Measurements from ENCODE around the gene CA5A. TPM values are rescaled to one million over a fixed set of nuclear protein-coding genes. Genes with fewer than 3 reads are reported as not detected.

CA5A gene
- total and polyA plus RNA-seq, 2 of the 13 experiments (the other 11 are each of a cell fraction or from before 2014, with no cell fraction given) = 66.8 to 106 TPM

DNA sequence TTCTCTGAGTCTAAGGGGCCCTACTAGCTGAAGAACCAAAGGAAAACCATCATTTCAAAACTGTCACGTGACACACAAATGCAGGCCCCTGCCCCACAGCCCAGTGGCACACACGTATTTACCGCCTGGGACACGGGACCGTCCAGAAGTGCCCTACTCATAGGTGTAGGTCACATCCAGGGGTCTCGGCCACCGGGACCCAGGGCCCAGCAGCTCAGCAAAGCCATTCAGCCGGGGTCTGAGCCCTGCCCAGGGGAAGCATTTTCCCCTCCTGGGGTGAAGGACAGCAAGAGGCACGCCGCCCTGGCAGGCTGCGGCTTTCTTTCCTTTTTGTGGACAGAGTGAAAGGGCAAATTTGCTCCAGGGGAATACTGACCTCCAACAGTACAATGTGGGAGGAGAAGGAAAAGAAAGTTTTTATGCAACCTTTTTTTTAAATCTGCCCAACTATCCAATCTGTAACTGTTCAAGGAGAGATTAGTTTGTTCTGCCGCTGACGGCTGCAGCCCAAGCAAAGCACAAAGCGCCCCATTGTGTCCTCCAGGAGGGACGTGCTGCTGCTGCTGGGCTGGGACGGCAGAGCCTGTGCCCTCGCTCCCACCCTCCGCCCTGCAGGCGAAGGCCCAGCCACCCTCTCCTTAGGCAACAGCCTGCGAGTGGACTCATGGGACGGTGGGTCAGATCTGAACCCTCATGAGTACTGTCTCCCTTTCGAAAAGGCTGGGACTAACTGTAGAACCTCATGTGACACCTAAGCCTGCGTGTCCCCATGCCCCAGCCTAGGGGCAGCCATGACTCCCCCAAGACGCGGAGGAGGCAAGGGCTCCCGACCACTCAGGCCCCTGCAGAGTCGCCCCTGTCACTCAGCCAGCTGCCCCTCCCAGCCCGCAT, 88.3 kb downstream of the CA5A start (continued):
- TF ChIP-seq, protein P1, sequence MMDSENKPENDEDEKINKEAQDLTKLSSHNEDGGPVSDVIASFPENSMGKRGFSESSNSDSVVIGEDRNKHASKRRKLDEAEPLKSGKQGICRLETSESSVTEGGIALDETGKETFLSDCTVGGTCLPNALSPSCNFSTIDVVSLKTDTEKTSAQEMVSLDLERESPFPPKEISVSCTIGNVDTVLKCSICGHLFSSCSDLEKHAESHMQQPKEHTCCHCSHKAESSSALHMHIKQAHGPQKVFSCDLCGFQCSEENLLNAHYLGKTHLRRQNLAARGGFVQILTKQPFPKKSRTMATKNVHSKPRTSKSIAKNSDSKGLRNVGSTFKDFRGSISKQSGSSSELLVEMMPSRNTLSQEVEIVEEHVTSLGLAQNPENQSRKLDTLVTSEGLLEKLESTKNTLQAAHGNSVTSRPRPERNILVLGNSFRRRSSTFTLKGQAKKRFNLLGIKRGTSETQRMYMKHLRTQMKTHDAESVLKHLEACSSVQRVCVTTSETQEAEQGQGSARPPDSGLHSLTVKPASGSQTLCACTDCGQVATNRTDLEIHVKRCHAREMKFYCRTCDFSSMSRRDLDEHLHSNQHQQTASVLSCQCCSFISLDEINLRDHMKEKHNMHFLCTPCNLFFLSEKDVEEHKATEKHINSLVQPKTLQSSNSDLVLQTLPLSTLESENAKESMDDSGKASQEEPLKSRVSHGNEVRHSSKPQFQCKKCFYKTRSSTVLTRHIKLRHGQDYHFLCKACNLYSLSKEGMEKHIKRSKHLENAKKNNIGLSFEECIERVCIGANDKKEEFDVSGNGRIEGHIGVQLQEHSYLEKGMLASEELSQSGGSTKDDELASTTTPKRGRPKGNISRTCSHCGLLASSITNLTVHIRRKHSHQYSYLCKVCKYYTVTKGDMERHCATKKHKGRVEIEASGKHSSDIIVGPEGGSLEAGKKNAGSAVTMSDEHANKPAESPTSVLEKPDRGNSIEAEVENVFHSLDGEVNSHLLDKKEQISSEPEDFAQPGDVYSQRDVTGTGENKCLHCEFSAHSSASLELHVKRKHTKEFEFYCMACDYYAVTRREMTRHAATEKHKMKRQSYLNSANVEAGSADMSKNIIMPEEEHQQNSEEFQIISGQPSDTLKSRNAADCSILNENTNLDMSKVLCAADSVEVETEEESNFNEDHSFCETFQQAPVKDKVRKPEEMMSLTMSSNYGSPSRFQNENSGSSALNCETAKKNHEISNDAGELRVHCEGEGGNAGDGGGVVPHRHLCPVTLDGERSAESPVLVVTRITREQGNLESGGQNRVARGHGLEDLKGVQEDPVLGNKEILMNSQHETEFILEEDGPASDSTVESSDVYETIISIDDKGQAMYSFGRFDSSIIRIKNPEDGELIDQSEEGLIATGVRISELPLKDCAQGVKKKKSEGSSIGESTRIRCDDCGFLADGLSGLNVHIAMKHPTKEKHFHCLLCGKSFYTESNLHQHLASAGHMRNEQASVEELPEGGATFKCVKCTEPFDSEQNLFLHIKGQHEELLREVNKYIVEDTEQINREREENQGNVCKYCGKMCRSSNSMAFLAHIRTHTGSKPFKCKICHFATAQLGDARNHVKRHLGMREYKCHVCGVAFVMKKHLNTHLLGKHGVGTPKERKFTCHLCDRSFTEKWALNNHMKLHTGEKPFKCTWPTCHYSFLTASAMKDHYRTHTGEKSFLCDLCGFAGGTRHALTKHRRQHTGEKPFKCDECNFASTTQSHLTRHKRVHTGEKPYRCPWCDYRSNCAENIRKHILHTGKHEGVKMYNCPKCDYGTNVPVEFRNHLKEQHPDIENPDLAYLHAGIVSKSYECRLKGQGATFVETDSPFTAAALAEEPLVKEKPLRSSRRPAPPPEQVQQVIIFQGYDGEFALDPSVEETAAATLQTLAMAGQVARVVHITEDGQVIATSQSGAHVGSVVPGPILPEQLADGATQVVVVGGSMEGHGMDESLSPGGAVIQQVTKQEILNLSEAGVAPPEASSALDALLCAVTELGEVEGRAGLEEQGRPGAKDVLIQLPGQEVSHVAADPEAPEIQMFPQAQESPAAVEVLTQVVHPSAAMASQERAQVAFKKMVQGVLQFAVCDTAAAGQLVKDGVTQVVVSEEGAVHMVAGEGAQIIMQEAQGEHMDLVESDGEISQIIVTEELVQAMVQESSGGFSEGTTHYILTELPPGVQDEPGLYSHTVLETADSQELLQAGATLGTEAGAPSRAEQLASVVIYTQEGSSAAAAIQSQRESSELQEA (CRISPR knock-in tag; IDR thresholded peaks at IDR 0.05; ENCODE audit: not compliant biosample characterization) = peak; percentile 66
- TF ChIP-seq PHF5A (CRISPR knock-in tag; IDR thresholded peaks at IDR 0.05; ENCODE audit: low read depth, unreplicated experiment) = peak; percentile 18
- TF ChIP-seq RBFOX2 (IDR thresholded peaks at IDR 0.05; ENCODE audit: low read depth, low read length) = peak; percentile 77
- TF ChIP-seq ZNF607 (CRISPR knock-in tag; IDR thresholded peaks at IDR 0.05; ENCODE audit: borderline replicate concordance) = no peak
- TF ChIP-seq ZNF83 (CRISPR knock-in tag; IDR thresholded peaks at IDR 0.05; ENCODE audit: borderline replicate concordance) = 0 out of 2 replicates have a peak, but pooled peaks have one; percentile 64
- TF ChIP-seq, protein P2, sequence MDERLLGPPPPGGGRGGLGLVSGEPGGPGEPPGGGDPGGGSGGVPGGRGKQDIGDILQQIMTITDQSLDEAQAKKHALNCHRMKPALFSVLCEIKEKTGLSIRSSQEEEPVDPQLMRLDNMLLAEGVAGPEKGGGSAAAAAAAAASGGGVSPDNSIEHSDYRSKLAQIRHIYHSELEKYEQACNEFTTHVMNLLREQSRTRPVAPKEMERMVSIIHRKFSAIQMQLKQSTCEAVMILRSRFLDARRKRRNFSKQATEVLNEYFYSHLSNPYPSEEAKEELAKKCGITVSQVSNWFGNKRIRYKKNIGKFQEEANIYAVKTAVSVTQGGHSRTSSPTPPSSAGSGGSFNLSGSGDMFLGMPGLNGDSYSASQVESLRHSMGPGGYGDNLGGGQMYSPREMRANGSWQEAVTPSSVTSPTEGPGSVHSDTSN (CRISPR knock-in tag; IDR thresholded peaks at IDR 0.05) = peak; percentile 63
- TF ChIP-seq SMYD3 (CRISPR knock-in tag; IDR thresholded peaks at IDR 0.05) = peak; percentile 34; the same call in 1 of the 2 replicates
- TF ChIP-seq GATAD2A (CRISPR knock-in tag; IDR thresholded peaks at IDR 0.05) = peak; percentile 89
- 0 out of 2 replicates have a peak, but pooled peaks have one; percentile 16 for TF ChIP-seq ZNF678 (CRISPR knock-in tag; IDR thresholded peaks at IDR 0.05)
- TF ChIP-seq ZFP62 (CRISPR knock-in tag; IDR thresholded peaks at IDR 0.05) = no peak
- TF ChIP-seq ZNF577 (CRISPR knock-in tag; IDR thresholded peaks at IDR 0.05; ENCODE audit: borderline replicate concordance, low read depth) = no peak
- TF ChIP-seq, protein P3, sequence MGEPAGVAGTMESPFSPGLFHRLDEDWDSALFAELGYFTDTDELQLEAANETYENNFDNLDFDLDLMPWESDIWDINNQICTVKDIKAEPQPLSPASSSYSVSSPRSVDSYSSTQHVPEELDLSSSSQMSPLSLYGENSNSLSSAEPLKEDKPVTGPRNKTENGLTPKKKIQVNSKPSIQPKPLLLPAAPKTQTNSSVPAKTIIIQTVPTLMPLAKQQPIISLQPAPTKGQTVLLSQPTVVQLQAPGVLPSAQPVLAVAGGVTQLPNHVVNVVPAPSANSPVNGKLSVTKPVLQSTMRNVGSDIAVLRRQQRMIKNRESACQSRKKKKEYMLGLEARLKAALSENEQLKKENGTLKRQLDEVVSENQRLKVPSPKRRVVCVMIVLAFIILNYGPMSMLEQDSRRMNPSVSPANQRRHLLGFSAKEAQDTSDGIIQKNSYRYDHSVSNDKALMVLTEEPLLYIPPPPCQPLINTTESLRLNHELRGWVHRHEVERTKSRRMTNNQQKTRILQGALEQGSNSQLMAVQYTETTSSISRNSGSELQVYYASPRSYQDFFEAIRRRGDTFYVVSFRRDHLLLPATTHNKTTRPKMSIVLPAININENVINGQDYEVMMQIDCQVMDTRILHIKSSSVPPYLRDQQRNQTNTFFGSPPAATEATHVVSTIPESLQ (CRISPR knock-in tag; conservative IDR thresholded peaks at IDR 0.05) = no peak
- TF ChIP-seq SMC3 (IDR thresholded peaks at IDR 0.05; ENCODE audit: low read length) = peak; percentile 0; the same call in 1 of the 2 replicates
- TF ChIP-seq CCAR2 (optimal IDR thresholded peaks at IDR 0.05; ENCODE audit: low read depth, low read length) = no peak
- 0 out of 2 replicates have a peak, but pooled peaks have one; percentile 51 for TF ChIP-seq ZNF780A (CRISPR knock-in tag; IDR thresholded peaks at IDR 0.05)
- 0 out of 2 replicates have a peak, but pooled peaks have one; percentile 48 for TF ChIP-seq ZNF274 (CRISPR knock-in tag; IDR thresholded peaks at IDR 0.05)
- TF ChIP-seq TRIM24 (CRISPR knock-in tag; IDR thresholded peaks at IDR 0.05) = no peak
- peak; percentile 67; the same call in 1 of the 2 replicates for TF ChIP-seq SMAD3 (CRISPR knock-in tag; IDR thresholded peaks at IDR 0.05)
